ENCODE results near the gene NAT16.

DNA sequence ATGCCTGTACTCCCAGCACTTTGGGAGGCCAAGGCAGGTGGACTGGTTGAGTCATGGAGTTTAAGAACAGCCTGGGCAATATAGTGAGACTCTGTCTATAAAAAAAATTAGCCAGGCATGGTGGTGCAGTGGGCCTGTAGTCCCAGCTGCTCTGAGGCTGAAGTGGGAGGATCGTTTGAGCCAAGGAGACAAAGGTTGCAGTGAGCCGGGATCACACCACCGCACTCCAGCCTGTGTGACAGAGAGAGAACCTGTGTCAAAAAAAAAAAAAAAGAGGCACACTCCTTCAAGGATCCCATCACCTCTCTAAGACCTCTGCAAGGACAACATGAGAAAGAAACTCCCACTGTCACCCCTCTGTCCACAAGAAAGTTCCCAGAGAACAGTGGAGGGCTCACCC, 4.4 kb downstream of the NAT16 start:
- TF ChIP-seq, protein P1, sequence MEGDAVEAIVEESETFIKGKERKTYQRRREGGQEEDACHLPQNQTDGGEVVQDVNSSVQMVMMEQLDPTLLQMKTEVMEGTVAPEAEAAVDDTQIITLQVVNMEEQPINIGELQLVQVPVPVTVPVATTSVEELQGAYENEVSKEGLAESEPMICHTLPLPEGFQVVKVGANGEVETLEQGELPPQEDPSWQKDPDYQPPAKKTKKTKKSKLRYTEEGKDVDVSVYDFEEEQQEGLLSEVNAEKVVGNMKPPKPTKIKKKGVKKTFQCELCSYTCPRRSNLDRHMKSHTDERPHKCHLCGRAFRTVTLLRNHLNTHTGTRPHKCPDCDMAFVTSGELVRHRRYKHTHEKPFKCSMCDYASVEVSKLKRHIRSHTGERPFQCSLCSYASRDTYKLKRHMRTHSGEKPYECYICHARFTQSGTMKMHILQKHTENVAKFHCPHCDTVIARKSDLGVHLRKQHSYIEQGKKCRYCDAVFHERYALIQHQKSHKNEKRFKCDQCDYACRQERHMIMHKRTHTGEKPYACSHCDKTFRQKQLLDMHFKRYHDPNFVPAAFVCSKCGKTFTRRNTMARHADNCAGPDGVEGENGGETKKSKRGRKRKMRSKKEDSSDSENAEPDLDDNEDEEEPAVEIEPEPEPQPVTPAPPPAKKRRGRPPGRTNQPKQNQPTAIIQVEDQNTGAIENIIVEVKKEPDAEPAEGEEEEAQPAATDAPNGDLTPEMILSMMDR (IDR thresholded peaks at IDR 0.05 in 8 of 11, conservative IDR thresholded peaks at IDR 0.05 in 3 of 11): no peak
- TF ChIP-seq POLR2A (IDR thresholded peaks at IDR 0.05): no peak
